Measurements from ENCODE around the gene GPS1. TPM values are rescaled to one million over a fixed set of nuclear protein-coding genes. Genes with fewer than 3 reads are reported as not detected.

GPS1 gene
- polyA plus RNA-seq, 1 of the 3 experiments (the other 2 are of a cell fraction), result 264 TPM

GRCh38 chr17:82042649-82043048 lies 9.0 kb upstream of the GPS1 start:
- CTCF ChIA-PET, result interaction anchor here (1.0 to 2.1 kb wide), 3 partner anchors 12 to 83 kb away, joined by 3 to 11 read pairs (median 8); no protein-coding TSS in a partner anchor
- POLR2A ChIA-PET, result no interaction called here
- Histone ChIP-seq H3K9ac (no peak overlapping the region), H3K36me3 (replicated peaks in 1 of 2; ENCODE audit: control insufficient read depth in 1 of 2, insufficient read depth in 2 of 2, low read length in 1 of 2) (peaks cover 5 to 10% of the 10 kb centered on the region in 2 experiments), H4K20me1 (ENCODE audit: insufficient read depth) (no peaks in the 10 kb centered on the region), H3K27ac (ENCODE audit: low read depth in 2 of 2, low read length in 1 of 2) (no peak overlapping the region), H3K9me3 (no peaks in the 10 kb centered on the region), H2AFZ (ENCODE audit: low read depth) (no peak overlapping the region), H3K27me3 (ENCODE audit: insufficient read depth) (no peaks in the 10 kb centered on the region), H3F3A (replicated peaks; ENCODE audit: insufficient read depth) (peaks cover 5% of the 10 kb centered on the region), H3K4me3 (ENCODE audit: low read depth in 2 of 2, low read length in 1 of 2) (no peak overlapping the region), H3K9me2 (no peaks in the 10 kb centered on the region), H3K4me1 (ENCODE audit: control insufficient read depth in 1 of 2, insufficient read depth in 2 of 2, low read depth in 1 of 2, low read length in 1 of 2) (peaks cover 0 to 8% of the 10 kb centered on the region in 2 experiments; a peak in 1 of 4 replicates), H3K79me2 (ENCODE audit: insufficient read depth) (no peaks in the 10 kb centered on the region), H3K4me2 (no peak overlapping the region)
- WGBS (ENCODE audit: low lambda C conversion rate), result 55% methylated on average over 9 of the region's 9 CpGs
- TF ChIP-seq GATA2 (CRISPR knock-in tag; IDR thresholded peaks at IDR 0.05) (no peak), CTCF (IDR thresholded peaks at IDR 0.05) (no peak), SIN3A (IDR thresholded peaks at IDR 0.05; ENCODE audit: borderline replicate concordance, low read depth, low read length) (no peak), ELF1 (IDR thresholded peaks at IDR 0.05) (no peak), TCF12 (IDR thresholded peaks at IDR 0.05) (no peak), JUND (IDR thresholded peaks at IDR 0.05) (no peak), FOXJ3 (CRISPR knock-in tag; IDR thresholded peaks at IDR 0.05) (no peak), RCOR1 (IDR thresholded peaks at IDR 0.05; ENCODE audit: low read length) (no peak), TEAD4 (IDR thresholded peaks at IDR 0.05; ENCODE audit: borderline replicate concordance, insufficient read depth) (no peak), NRF1 (IDR thresholded peaks at IDR 0.05; ENCODE audit: low read depth, low read length) (no peak), EZH2phosphoT487 (IDR thresholded peaks at IDR 0.05; ENCODE audit: borderline replicate concordance, low read depth) (no peak), RXRA (IDR thresholded peaks at IDR 0.05; ENCODE audit: borderline replicate concordance, low read depth) (no peak), EP300 (IDR thresholded peaks at IDR 0.05; ENCODE audit: borderline replicate concordance in 1 of 2, low read depth in 1 of 2, low read length in 1 of 2) (no peak)
- TF ChIP-seq, protein P1, sequence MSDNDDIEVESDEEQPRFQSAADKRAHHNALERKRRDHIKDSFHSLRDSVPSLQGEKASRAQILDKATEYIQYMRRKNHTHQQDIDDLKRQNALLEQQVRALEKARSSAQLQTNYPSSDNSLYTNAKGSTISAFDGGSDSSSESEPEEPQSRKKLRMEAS (IDR thresholded peaks at IDR 0.05; ENCODE audit: low read depth), result no peak
- TF ChIP-seq, protein P2, sequence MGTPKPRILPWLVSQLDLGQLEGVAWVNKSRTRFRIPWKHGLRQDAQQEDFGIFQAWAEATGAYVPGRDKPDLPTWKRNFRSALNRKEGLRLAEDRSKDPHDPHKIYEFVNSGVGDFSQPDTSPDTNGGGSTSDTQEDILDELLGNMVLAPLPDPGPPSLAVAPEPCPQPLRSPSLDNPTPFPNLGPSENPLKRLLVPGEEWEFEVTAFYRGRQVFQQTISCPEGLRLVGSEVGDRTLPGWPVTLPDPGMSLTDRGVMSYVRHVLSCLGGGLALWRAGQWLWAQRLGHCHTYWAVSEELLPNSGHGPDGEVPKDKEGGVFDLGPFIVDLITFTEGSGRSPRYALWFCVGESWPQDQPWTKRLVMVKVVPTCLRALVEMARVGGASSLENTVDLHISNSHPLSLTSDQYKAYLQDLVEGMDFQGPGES (IDR thresholded peaks at IDR 0.05; ENCODE audit: low read depth, low read length), result no peak
- TF ChIP-seq, protein P3, sequence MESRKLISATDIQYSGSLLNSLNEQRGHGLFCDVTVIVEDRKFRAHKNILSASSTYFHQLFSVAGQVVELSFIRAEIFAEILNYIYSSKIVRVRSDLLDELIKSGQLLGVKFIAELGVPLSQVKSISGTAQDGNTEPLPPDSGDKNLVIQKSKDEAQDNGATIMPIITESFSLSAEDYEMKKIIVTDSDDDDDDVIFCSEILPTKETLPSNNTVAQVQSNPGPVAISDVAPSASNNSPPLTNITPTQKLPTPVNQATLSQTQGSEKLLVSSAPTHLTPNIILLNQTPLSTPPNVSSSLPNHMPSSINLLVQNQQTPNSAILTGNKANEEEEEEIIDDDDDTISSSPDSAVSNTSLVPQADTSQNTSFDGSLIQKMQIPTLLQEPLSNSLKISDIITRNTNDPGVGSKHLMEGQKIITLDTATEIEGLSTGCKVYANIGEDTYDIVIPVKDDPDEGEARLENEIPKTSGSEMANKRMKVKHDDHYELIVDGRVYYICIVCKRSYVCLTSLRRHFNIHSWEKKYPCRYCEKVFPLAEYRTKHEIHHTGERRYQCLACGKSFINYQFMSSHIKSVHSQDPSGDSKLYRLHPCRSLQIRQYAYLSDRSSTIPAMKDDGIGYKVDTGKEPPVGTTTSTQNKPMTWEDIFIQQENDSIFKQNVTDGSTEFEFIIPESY (IDR thresholded peaks at IDR 0.05; ENCODE audit: borderline replicate concordance, low read depth), result no peak
- DNase-seq, result no peak

Measured in SK-N-SH (cell line).